ENCODE data around the gene HSD17B12.

Gene HSD17B12

DNA sequence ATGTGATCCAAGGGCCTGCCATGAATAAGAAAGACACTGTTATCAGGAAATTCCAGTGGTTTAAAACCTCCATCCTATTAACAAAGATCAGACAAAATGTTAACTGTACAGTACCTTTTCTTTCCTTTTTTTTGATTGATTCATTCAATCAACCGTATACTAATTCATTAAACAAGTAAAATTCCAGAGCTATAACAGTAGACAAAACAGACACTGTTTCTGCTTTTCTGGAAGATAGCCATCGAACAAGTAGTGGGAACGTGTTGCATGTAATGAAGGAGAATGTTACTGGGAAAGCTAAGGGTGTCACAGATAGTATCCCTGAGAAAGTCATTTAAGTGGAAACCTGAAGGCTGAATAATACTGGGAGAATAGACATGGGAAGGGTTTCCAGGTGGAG, 126.4 kb downstream of the HSD17B12 start:
- DNase-seq (ENCODE audit: low read depth in 2 of 2): no peak

DNA sequence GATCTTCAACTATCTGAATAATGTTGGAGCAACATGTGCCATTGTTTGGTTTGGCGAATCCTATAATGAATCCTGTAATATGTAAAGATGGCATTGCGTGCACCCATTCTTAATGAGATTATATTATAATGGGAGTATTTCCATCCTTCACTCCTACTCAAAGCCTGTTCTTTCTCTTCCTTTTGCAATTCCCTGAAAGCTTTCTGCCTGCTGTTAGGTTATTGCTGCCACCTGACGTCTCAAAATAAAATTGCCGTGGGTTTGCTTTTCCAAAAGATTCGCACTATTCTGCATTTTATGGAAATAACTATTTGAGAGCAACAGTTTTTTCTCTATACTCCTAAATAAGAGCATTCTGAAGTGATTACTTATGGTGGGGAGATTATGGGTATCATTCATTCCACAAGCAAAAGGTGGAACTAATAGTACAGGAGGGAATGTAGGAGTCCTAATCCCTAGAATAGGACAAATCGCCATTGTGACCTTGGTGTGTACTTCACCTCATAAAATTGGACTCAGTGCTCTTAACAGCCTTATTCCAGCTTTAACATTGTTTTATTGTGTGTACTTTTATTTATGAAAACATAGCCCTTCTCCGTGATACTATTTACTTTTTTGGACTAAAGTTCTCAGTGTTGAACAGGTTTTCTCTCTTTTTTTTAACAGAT, 130.5 kb downstream of the HSD17B12 start:
- DNase-seq (ENCODE audit: low read depth in 2 of 2): no peak

DNA sequence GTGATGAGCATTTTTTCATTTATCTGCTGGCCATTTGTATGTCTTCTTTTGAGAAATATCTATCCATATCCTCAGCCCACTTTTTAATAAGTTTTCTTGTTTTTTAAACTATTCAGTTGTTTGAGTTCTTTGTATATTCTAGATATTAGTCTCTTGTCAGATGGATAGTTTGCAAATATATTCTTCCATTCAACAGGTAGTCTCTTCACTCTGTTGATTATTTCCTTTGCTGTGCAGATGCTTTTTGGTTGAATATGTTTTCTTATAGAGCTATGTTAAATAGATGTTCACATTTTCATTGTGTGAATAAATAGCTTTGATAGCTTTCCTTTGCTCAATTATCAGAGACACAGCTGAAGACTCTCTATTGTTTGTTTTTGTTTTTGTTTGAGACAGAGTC, 131.9 kb downstream of the HSD17B12 start:
- no peak for DNase-seq (ENCODE audit: low read depth in 2 of 2)

DNA sequence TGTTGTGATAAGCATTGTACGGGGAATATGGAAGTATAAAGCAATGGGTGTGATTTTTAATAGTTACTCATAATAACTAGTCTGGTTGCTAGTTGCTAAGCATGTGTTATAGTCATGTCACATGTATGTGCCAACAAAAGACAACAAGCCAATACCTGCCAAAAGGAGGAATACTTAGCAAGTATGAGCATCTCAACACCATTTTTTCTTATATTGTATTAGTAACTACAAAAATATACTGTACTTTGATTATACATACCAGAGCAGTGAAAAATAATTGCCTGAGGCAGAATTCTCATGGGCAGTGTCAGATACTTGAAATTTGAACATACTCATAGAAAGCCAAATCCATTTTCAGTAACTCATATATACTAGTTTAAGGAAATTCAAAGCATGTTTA, 137.7 kb downstream of the HSD17B12 start:
- no peak for DNase-seq (ENCODE audit: low read depth in 2 of 2)

DNA sequence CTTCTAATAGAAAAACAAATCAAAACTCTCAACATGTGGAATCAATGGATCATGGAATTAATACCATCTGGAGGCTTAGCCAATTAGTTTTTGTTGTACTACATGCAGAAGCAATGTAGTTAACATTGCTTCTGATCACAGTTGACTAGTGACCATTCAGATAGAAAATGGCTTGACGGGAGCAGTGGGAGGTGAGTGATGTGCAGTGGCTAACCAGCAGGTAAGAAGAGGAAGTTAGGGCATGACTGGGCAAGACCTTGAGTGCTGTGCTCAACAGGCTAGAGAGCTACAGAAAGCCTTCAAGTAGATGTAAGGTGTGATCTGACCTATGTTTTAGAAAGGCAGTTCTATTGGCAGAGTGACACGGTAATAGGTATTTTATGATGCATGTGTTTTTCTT, 139.4 kb downstream of the HSD17B12 start:
- DNase-seq (ENCODE audit: low read depth in 2 of 2): no peak

DNA sequence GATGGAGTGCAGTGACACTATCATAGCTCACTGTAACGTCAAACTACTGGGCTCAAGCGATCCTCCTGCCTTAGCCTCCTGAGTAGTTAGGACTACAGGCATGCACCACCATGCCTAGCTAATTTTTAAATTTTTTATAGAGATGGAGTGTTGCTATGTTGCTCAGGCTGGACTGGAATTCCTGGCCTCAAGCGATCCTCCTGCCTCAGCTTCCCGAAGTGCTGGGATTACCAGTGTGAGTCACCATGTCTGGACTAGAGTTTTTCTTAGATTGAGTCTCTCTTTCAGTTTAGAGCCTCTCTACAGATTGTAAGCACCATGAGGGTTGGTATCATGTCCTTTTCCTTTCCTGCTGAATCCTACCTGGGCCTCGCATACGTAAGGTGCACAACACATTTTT, 142.8 kb downstream of the HSD17B12 start:
- DNase-seq (ENCODE audit: low read depth in 2 of 2): no peak

DNA sequence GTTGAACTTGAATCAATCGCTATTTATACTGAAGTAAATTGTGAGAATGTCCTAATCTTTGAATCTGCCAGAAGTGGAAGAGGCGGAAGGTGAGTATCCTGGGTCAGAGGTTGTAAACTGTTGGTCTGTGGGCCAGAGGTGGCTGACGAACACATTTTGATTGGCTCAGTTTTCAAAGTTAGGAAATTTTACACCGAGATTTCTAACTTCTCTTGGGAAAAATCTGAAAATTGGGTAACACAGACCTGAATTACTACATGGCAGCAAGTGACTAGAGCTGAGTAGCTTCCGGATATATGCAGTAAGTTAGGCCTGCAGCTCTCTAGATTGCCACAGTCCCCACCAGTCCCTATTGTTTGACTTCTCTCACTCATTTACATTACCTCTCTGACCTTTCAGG, 143.3 kb downstream of the HSD17B12 start:
- DNase-seq (ENCODE audit: low read depth in 2 of 2): no peak

DNA sequence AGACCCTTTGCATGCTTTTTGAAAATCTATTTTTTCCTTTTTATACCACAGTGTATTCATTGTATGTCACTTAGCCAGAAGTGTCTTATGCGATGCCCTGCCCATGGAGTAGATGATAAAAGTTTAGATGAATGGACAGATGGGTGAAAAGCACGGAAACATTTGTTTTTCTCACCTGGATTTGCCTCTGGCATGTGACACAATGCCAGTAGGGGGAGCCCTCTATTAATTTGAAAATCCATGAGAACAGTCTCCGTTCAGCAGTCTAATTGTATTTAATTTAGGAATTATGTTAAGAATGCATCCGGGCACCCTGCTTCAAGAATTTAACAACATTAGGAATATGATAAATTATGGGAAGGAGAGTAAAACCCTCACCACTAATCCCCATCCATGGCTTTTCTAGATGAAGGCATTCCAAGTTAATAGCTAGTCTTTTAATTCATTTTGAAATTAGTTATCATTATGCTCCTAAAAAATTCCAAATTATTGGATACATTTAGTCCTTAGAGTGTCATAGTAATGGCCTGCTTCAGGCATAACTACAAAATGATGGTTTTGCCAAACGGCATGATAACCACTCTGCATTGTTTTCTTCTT, 144.8 kb downstream of the HSD17B12 start:
- no peak for DNase-seq (ENCODE audit: low read depth in 2 of 2)

DNA sequence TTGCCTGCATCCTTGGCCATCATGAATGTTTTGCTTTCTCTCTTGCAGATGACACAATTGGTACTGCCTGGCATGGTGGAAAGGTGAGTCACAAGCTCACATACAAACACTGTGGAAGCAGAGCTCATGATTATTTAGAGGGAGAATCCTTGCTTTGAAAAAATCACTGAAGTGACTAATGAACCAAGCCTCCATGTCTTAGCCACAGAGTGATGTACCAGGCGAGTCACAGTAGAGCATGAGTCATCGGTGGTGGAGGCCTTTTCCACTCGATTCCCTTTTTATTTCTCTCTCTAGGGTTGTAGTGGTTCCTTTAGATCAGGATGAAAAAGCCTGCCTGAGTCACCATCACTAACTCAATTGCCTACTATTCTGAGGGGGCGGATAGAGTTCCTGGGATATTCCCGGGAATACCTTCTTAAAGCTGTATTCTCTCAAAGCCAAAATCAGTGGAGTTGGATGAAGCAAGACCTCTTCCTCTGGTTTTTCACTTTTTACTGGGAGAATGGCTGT, 150.4 kb downstream of the HSD17B12 start:
- DNase-seq (ENCODE audit: low read depth in 2 of 2): peak; percentile 15 to 36

DNA sequence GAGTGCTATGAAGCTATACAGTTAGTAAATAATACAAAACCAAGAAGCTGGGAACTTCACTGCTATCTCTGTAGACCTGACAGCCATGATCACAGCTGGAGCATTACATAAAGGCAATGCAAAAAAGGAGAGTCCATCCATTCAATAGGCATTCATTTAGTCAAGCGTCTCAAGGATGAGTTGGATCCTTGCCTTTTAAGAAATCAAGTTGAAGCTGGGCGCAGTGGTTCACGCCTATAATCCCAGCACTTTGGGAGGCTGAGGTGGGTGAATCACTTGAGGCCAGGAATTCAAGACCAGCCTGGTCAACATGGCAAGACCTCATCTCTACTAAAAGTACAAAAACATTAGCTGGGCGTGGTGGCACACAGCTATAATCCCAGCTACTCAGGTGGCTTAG, 152.0 kb downstream of the HSD17B12 start:
- no peak for DNase-seq (ENCODE audit: low read depth in 2 of 2)

DNA sequence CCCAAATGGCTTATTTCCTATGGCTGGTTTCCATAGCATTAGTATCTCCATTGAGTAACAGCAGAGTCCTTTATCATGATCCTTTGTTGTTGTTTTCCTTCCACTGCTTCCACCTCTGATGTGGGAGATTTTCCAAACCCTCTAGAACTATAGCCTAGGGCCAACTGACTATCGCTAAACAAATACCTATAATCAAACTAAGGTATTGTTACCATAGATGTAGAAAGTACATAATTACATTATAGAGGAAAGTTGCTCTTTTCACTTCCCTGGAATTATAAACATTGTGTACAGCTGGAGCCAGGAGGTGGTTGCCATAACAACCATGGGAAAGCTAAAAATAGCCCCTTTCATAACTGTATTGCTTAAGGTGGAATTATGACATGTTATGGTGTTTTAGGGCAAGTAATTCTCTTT, 153.1 kb downstream of the HSD17B12 start:
- no peak for DNase-seq (ENCODE audit: low read depth in 2 of 2)

DNA sequence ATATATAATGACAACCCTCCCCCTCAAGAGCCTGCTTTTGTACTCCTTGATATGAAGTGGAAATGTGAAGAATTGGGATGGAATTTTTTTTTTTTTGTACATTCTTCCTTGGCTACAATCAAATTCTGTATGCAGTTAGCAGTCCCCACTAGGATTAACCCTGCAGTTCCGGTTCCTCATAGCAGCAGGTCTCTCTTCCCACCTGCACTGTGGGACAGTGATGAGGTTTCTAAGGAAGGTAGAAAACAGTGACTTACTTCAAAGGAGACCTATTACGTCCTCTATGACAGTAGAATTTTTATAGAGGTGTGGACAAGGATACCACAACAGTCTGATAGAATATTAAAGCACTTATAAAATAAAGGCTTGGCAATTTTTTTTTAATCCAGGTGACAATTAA, 153.7 kb downstream of the HSD17B12 start:
- no peak for DNase-seq (ENCODE audit: low read depth in 2 of 2)

DNA sequence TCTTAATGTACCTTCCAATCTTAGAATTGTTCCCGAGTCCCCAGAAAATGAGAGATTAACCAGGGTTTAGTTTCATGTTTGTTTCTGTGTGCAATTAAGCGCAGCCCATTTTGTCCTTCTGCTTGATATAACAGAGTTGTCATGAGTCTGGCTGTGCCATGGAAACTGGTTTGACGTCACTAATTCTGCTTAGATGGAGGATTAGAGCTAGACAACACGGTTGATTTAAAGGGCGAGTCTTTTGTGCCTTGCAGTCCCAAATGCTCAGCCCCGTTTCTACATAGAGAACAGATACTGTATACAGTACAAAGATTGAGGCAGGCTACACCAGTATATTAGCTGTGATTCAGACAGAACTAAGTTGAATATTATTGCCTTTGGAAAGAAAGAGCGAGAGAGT, 154.6 kb downstream of the HSD17B12 start:
- DNase-seq (ENCODE audit: low read depth in 2 of 2): no peak

DNA sequence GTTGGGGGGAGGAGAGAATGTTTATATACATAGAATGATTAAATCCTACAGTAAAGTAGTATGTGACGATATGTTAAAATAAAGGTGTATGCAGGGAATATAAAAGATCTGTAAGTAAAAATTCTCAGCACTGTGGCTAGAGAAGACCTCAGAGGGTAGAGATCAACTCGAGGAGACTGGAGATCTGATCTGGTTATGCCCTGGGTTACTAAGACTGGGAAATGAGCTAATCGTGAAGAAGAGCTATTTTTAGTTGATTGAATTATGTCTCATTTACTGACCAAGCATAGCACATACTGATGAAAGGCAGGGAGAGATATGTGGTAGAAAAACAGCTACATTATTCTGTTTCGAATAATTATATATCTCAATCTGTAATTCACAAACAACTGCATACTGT, 157.3 kb downstream of the HSD17B12 start:
- no peak for DNase-seq (ENCODE audit: low read depth in 2 of 2)

DNA sequence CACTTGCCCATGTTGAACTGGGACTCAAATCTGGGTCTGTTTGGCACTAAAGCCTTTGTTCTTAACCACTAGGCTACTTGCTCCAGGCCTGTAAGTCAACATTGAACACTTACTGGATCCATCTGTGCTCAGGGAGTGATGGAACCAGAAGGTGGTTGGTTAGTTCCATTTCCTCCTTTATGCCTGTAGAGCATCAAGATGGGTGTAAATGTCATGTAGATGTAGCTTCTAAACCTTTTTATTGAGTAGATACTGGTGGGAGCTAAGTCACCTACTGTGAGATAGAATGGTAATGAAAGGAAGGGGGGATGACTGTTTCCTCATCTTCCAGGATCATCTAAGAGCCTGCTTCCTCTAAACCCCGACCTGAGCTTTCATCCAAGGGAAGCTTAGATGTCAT, 161.5 kb downstream of the HSD17B12 start:
- no peak for DNase-seq (ENCODE audit: low read depth in 2 of 2)

DNA sequence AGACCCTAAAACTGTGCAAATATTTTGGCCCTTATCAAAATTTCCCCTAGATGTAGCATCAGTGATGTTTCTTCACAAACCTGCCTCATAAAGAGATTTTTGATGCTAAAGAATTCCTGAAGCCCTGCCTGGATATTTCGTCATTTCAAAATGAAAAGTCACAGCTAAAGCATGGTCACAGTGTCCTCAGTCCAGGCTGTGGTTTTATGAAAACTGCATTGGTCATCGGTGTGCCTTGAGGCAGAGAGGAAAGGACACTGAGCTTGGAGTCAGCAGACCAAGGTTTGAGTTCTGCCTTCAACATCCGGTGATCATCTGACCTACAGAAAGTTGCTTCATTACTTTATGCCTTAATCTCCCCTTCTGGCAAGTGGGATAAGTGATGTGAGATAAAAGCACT, 165.3 kb downstream of the HSD17B12 start:
- DNase-seq (ENCODE audit: low read depth in 2 of 2): no peak

DNA sequence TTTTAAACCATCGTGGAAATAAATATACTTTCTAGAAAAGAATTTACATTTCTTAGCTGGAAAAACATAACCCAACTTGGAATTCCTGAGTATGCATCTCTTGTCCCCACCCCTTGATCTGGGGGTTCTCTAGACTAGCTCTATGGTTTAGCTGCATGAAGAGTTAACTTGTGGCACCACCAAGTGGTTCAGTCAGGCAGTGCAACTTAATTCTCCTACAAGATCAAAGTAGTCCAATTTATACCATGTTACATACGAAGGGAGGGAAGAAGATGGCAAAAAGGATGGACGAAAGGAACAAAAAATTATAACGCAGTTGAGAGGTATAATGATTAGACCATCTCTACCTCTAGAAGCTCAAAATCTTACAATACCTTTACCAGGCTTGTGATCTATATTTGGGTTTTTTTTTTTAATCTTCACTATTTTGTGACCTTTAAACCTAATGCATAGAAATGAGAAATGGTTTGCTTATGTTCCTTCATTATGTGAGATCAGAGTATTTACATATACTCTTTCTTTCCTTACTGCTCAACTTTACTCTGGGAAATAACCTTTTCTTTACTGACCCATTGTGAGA, 171.6 kb downstream of the HSD17B12 start:
- DNase-seq (ENCODE audit: low read depth in 2 of 2): peak; percentile 10 to 43

DNA sequence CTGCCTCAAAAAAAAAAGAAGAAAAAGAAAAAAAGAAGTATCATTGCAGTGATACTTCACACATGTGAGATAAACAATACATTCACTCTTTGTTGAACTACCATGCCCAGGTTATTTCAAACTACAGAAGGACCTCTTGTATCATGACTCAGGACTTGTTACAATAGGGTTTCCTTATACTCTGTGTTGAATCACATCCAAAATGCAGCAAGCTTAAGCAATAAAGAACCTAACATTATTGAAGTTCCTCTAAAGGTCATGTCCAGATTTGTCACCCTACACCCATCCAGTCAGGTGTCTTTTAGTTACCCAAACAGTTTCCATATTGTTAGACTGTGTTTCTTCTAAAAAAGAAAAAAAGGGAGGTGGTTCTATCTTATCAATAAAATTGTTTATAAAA, 173.2 kb downstream of the HSD17B12 start:
- no peak for DNase-seq (ENCODE audit: low read depth in 2 of 2)

DNA sequence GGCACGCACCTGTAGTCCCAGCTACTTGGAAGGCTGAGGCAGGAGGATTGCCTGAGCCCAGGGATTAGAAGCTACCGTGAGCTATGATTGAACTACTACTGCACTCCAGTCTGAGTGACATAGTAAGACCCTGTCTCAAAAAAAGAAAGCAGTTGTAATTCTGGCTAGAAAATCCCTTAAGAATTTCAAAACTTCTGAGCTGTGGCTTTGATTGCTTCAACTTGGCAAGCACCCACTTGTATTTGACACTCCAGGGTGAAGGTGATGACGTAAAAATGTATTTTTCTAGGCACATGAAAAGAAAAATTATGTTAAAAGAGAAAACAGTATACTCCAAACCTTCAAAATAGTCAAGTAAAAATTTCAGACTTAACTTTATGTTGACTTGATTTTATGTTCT, 176.5 kb downstream of the HSD17B12 start:
- no peak for DNase-seq (ENCODE audit: low read depth in 2 of 2)

DNA sequence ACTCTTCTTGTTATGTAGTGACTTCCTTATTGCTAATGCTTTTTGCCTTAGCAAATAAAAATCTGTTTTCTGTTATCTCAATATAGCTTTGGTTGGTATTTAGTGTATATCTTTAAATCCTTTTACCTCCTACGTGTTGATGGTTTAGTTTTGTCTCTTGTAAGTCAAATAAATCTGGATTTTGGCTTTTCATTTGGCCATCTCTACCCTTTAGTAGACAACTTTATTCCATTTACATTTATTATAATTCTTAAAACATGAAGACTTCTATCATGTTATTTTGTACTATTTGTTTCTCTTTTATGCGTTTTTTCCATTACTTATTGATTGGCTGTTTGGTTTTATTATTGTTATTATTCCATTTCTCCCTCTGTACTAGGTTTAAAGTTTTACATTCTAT, 180.6 kb downstream of the HSD17B12 start:
- no peak for DNase-seq (ENCODE audit: low read depth in 2 of 2)

DNA sequence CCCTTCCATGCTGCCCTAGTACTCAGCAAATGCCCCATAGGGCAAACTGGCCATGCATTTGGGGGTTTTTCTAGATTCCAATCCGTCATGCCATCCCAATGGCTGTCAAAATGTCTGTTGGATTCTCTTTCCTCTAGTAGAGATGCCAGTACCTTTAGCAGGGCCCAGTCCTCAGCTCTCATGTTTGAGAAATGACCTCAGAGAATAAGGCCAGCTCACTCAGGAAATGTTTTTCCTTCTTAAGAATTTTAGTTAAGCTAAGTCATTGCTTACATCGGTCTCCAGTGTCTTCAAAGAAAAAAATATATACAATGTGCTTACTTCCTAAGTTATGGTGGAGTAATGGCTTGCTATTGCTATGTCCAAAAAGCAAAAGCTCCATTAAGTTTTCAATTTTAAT, 186.0 kb downstream of the HSD17B12 start:
- no peak for DNase-seq (ENCODE audit: low read depth in 2 of 2)

DNA sequence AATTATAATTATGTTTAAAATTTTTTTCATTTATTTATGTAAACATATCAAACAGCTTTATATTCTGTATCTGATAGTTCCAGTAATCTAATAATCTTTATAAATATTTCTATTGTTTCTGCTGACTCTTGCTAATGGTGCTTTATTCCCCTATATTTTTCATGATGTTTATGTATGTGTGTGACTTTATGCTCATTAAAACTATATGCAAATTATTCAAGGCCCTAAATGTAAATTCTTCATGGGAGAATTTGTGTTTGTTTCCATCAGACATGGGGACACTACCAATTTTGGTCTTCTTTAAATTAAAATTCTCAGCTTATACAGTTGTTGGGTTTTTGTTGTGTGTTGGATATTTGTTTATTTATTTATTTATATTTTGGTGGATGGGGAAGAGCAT, 186.4 kb downstream of the HSD17B12 start:
- no peak for DNase-seq (ENCODE audit: low read depth in 2 of 2)

DNA sequence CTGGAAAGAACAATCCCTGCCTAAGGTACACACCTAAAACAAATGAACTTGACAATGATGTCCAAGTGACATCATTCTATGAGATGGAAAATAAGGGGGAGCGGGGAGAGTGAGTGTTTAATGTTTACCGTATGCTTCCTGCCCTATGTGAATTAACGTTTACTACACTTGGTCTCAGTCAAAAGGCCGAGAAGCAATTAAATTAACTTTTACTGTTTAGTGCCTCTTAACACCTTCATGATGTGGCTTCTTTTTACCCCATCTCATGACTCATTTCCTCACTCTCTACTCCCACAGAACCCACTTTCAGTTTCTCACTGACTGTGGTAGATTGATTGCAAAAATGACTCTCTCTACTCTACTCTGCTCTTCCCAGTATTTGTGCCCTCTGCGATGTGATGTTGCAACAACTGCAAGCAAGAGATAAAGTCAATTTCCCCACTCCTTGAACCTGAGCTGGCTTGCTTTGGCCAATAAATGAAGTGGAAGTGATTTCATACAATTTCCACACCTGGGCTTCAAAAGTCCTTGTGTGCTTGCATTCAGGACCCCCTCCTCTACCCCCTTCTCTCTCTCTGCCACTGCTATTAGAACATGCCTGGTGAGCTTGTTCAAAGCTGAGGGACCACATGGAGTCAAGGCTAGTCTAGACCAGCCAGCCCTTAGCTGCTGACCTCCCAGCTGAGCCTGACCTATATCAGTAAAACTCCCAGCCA, 188.5 kb downstream of the HSD17B12 start:
- DNase-seq (ENCODE audit: low read depth in 2 of 2): peak in 1 of 2 donors; percentile 10

Measured in stimulated activated CD8-positive, alpha-beta memory T cell treated with anti-CD3 and anti-CD28 coated beads, Interleukin-2, amount 100 ng/mL, for 48 hours (primary cell).